Fibroblast of skin of scalp (primary cell): ENCODE data around the gene DPT.

Source experiments
- DNase-seq: peaks from one replicate; pipeline ENCODE4 v3.0.0-alpha.2; 2013

The DPT gene

DNA sequence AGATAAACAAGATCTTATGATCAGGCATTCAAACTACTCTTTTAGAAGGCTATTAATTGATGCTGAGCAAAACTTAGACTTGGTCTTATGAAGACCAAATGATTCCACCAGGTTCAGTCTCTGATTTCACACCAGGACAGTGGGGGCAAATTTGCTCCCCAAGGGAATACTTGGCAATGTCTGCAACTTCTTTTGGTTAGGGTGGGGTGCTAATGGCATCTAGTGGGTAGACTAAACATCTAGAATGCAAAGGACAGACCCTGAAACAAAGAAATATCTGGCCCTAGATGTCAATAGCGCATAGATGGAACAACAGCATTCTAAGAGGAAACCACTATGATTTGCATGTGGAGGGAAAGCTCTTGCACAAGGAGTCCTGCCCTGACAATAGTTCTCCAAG, 30.6 kb downstream of the DPT start:
- no peak for DNase-seq

DNA sequence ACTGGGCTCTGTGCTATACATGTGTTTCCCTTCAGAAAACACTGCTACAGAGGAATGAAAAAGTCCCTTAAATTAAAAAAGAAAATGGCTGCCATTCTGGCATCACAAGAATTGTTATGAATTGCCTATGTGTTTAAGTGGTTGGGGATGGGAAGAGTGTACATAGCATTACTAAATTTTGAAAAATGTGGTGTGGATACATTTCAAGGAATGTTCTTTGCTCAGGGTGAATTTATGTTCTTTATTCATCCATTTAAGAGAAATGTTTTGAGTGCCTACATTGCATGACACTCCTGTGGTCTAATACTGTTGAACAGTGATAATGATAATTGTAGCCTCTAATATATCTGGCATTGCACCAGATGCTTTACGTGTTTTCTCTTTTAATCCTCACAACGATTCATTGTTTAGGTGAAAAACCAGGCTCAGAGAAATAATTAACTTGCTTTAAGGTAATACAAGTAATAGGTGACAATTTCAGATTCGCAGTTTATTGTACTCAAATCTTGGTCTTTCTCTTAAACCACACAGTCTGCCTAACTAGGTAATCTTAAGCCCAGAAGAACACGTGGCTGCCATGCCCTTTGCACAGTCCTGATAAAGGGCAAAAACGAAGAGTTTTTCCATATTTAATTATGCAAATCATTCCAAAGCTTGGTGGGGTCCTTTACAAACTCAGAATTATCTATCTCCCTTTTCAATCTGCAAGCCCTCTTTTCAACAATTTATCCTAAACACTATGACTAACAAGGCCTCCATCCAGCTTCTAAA, 31.5 kb downstream of the DPT start:
- DNase-seq: peak; percentile 49

DNA sequence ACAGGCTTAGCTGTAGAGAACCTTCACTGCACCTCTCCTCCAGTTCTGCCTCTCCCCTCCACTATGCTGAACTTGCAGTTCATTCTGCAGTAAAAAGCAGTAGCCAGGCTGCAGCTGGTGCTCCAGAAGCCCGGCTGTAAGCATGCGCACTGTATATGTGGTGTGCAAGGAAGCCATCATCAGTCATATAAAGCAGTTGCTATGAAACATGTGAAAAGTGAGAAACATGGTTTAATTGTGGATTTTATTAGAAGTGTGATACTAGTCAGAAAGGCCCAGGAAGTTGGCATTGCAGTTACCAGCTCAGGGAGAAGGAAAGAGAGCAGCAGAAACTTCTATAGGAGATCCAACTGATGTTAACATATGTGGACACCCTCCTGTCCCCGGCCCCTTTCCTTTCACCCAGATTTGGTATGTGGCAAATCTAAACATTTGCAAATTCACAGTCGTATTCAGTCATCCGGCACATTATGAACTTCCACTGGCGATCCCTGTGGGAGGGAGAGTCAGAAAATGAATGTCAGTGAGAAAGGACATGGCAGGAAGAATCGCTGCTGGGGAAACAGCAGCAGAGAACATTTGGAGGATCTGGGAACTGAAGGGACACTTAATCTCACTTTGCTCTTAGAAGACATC, 32.8 kb downstream of the DPT start:
- DNase-seq: no peak

DNA sequence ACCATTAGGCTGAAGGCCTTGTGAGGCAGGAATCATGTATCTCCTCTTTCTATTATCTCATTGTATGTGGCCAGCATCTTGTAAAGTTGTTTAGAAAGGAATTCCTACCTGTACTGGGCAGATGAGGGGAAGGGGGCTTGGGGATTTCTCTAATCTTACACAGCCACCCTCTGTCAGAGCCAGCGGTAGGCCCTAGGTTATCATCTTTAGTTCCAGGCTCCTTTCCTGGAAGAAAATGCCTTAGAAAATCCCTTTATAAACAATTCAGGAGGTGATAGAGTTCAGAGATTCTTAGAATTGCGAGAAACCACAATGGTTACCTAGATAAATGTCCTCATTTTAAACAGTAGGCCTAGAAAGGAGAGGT, 35.2 kb downstream of the DPT start:
- no peak for DNase-seq

DNA sequence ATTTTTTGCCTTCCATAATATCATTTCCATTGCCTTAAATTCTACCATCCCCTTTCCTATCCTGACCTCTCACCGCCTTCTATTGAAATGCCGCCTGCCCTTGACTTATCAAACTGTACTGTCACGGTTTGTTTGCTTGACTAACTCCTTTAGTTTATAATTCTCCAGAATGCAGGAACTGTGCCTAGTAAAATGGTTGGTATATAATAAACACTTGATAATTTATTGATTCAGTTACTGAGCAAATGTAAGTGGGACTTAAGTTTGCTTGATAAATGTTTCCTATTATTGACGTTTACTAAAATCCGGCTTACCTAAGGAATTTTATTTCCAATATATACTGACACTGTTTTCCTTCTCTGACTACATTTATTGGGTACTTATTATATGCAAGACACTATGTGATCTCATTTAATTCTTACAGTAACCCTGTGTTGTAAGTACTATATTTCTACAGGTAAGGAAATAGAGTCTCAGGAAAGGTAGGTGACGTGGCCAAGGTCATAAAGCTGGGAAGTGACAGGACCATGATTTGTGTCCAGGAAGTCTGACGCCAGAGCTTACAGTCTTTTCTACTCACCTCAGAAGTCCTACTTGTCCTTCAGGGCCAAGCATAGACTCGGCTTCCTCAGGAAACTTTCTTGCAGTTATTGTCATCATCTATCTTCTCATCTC, 35.7 kb downstream of the DPT start:
- no peak for DNase-seq

DNA sequence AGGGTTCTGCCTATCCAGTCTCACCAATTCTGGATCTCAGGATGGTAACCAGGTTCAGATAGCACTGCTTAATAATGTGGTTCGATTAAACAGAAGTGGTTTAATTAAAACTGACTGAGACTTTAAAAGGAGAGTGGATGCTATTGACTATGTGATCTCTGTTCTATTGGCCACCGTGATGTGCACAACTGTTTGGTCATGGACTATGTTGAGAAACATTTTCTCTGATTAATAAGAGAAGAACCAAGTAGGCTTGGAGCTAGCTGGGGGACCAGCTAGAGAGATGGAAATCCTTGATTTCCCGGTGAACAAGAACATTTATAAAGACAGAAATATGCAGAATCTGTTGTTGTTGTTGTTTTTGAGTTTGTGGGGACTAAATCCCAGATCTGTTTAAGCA, 36.5 kb downstream of the DPT start:
- no peak for DNase-seq

DNA sequence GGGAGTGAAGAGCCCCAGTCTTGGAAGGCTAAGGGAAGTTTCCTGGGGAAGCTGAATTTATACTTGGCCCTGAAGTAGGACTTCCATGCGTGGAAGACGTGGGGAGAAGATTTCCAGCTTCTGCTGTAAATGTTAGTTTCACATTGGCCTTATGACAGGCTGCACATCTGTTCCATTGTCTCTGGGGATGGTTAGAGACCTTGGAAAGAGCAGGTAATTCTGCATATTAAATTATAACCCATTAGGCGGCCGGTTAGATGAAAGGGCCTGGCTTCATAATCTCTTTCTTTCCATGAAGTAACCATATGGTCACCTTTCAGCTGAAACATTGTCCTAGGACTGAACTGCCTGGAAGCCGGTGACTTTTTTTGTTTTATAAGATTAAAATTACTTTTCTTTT, 37.5 kb downstream of the DPT start:
- DNase-seq: no peak

DNA sequence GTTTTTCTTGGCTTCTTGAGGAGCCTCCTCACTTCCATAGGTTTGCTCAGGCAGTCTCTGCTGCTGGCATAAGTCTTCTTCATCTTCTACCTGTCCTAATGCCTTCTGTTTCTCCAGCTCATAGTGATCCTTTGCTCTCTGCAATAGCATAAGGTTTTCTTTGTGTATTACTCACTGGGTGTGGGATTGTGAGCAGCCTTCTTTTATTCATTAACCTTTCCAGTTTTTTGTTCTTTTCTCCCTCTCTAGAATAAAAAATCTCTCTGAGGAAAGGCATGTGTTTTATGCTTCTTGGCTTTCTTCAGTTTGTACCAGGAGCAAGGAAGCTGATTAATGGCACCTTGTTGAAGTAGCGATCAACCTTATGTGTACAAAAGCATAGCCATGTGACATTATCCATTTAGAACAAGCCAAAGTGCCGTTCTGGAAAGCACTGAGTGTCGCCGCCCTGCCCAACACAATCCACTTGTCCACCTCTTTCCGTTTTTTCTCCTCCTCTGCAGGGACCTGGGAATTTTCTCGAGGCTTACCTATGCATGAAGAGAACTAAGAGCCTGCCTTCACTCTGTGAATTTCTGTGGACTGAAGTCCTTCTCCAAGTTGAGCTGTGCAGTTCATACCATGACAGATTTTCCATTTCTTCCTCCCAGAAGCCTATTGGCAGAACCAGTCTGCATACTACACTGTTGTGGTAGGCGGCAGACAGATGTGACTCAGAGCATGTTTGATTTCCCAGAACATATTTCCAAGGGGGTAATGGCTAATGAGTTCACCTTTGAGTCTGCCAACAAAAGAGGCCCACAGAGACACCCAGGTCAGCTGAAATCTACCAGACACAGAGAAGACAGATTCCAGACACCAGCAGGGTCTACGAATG, 39.0 kb downstream of the DPT start:
- peak; percentile 33 for DNase-seq

DNA sequence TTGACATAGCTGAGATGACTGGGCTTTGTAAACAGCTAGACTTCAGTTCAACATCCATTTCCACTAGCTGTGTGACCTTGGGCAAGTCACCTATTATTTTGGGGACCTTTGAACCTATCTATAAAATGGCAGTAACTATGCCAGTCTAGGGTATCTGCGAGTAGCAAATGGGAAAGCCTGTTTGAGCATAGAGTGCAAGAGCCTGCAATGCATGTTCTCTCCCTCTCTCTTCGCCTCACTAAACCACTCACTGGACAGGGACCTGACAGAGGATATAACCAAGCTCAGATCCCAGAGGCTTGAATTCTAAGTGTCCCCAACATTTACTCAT, 39.7 kb downstream of the DPT start:
- no peak for DNase-seq

DNA sequence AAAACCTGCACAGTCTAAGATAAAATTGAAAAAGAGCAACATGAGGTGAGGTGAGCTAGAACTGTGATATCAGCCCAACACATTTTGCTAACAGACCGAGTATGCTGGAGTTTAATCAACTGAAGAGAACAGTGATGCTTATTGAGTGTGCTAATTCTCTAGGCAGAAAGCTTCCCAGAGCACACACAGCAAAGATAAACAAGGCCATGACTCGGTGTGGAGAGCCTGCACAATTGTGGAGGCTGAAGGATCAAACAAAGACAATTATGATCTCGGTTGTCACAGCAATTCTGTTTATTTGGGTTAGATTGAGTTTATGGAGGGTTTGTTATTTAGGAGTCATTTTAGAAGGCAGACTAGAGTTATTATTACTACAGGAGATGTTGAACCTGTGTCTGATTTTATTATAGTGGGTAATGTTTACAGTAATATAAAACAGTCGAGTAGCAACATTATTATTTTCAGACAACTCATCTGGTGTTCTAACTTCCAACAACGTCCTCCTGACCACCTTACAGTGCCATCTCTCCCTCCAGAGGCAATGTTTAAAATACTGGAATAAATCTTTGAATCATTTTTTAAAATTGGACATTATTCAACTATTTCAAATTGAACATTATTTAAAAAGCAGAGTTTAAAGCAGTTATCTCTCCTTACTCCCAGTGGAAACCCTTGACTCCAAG, 40.2 kb downstream of the DPT start:
- DNase-seq: no peak

DNA sequence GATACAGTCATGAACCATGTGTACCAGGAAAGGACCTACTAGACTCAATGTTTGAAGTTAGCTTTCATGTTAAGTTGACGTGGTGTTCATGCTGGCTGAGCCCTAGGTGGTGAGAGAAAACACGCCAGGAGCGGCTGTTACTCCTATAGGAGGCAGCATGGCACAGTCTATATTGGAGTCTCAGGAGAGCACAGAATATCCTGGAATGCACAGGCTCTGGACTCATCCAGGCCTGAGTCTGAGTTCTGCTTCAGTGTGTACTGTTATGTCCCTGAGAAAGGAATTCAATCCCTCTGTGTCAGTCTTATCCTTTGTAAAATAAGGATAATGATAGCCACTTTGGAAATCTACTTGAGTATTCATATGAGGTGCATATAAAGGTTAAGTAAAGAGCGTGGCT, 41.2 kb downstream of the DPT start:
- no peak for DNase-seq

DNA sequence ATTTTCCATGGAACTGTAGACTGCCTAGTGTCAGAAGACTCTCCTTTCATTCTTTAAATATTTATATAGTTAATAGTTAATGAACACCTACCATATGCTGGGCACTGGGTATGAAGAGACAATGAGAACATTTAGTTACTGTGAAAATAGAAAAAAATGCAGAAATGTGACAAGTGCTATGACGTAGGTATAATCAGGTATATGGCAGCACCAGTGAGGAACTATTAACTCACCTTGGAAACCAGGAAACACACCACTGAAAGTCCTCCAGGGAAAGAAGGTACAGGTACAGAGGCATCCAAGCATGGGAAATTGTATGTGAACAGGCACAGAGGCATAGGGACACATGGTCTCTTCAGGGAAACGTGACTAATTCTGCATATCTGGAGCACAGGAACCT, 42.3 kb downstream of the DPT start:
- DNase-seq: no peak

DNA sequence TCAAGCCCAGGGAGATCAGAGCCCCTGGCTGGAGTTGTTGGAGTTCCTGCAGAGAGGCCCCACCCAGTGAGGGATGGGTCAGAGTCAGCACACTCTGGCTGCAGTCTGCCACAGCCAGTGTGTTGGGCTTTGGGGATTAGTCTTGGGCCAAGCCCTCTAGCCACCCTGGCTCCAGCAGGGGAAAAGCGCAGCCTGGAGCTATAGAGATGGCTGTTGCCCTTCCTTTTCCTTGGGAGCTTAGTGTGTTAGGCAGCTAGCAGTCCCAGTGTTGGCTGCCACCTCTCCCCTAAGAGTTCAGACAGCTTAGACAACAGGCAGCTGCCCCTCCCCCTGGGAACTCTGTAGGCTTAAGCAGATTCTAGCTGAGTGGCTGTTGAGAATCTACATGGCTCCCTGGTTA, 45.1 kb downstream of the DPT start:
- no peak for DNase-seq

DNA sequence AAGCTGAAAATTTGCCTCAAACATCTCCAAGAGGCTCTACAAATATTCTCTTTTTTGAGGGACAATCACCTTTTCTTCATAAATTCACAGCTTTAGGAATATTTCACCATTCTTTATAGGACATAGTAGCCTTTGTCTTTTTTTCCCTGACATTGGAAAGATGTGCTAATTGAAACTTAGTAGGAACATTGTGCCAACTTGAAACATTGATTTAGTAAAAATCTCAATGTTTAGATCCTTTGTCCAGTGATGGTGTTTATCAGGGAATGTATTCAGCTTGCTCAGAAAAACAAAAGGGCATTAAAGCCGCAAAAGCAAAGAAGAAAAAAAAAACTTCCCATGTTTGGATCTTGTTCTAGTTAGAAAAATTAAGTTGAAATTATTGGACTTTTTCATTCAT, 52.1 kb downstream of the DPT start:
- no peak for DNase-seq

DNA sequence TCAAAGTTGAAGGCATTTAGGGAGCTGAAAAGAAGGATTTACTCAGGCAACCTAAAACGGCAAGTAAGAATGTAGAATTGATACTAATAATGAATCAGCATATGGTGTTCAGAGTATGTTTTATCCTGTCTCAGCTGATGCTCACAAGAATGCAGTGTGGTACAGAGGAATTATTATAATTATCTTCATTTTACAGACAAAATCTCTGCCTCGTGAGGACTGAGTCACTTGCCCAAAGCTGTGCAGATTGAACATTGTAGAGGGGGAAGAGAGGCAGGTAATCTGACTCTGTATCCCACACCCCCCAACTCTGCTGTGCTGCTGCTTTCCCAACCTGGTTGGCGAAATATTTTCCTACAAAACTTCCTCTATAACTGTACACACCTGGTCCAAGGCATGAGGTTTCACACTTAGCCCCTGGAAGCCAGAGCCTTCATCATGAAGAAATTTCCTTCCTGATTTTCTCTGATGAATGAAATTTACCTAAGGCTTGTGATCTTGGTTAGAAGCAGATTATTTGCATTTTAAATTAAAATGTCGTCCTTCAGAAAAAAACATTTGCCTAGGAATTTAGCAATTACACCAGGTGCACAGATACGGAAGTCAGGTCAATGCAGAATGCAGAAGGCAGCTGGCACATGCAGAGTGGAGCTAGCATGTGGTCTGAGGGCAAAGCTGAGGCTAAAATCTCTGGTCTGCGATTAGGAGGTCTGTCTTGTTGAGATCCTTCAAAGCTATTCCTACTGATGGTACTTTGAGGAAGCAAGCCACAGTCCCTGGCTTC, 52.8 kb downstream of the DPT start:
- no peak for DNase-seq

DNA sequence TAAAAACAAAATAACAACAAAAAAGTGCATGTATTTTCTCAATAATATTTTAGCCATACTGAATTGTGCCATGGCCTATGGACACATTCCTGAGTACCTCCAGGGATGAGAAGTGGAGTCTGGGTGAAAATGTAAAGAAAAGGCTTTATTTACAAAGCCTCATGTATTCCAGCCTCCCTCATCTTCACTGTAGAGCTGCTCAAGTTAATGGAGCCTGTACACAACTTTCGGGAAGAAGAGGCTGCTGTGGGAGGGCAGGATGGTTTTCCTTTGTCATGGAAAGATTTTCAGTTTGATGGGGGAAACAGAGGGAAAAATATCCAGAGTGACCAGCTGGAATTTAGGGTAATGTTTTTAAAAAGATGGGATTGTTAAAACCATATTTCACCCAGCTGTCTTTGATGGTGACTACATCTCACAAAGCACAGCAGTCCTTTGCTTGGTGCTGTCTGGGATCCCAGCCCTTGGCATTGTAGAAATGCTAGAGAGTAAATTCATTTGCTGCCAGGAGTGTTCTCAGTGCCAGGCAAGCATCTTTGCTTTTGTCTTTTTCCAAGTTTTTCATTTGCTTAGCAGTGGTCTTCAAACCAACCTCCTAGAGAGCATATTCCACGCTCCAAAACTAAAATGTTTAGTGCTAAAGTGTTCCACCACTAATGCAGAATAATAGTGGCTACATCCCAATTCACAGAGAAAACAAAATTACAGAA, 54.9 kb downstream of the DPT start:
- DNase-seq: no peak

DNA sequence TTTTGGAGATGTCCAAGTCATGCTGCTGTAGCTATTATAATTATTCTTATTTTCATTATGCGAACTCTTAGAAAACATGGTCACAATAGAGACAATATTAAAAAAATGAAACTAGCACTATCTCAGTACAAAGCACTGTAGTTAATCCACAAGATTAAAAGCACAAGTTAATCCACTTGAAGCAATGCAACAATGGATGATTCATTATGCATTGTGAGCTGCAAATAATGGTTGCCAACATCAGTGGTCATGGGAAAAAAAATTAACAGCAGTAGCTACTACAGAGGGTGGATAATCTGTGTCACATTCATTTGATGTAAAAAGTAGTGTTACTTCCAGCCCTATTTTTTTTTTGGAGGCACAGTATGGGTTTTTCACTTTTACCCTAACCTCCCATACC, 56.7 kb downstream of the DPT start:
- no peak for DNase-seq

DNA sequence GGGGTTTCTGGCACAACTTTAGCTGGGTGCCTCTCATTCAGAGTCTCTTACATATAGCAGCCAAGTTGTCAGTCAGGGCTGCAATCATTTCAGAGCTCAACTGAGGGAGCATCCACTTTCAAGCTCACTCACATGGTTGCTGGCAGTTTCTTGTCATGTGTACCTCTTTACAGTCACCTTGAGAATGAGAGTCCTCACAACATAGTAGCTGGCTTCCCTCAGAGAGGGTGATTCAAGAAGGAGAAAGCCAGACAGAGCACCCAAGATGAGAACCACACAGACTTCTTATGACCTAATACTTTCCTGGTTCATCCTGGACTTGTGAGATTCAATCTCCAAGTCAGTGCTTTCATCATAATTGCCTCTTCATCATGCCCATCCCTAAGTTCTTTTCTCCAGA, 57.2 kb downstream of the DPT start:
- no peak for DNase-seq

DNA sequence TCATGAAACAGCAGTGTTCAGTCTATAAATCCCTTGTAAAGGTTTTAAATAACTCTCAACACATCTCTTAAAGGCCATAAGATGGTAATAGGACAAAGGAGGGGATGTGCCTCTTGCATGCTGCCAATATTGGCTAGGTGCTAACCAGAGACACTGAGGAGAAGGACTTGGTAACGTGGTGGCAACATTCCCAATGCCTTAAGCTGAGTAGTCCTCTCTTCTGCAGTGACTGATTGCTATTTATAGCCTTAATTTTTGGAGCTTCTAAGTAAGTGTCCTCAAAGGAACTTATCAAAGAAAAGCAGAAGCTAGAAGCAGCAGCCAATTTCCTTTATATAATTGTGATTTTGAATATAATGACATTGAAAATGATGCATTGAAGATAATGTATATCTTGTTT, 63.0 kb downstream of the DPT start:
- DNase-seq: no peak

DNA sequence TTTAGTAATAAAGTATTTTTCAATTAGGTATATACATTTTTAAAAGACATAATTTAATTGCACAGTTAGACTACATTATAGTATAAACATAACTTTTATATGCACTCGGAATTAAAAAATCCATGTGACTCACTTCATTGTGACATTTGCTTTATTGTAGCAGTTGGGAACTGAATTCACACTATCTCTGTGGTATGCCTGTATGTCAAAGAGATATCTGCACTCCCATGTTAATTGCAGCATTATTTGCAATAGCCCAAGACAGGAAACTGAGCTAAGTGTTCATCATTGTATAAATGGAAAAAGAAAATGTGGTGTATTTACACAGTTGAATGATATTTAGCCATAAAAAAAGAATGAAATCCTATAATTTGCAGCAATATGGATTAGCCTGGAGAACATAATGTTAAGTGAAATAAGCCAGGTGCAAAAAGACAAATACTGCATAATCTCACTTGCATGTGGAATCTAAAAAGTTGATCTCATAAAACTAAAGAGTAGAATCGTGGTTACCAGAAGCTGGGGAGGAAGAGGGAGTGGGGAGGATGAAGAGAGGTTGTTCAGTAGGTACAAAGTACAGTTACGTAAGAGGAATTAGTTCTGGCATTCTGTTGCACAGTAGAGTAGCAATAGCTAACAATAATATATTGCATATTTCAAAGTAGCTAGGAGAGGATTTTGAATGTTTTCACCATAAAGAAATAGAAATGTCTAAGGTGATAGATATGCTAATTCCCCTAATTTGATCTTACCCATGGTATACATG, 64.8 kb downstream of the DPT start:
- no peak for DNase-seq
